ENCODE data around the gene TNNI3K. TPM values are rescaled to one million over a fixed set of nuclear protein-coding genes. Genes with fewer than 3 reads are reported as not detected.
"Not testable (repeated sequence)": the region's sequence is repeated elsewhere in the genome, so short reads cannot be mapped to it uniquely, and the experiment has no call there.

TNNI3K gene
- total RNA-seq, result 1.1 TPM
- long read RNA-seq, result 0 reads

GRCh38 chr1:74235153-74235552 lies at the start of gene TNNI3K:
TNNI3K (plus strand) TSS chr1:74235387; CDS start chr1:74235452, 65 bp downstream.
- DNase-seq (ENCODE audit: low spot score), result no peak

GRCh38 chr1:74193908-74194307 lies 41.3 kb upstream of the TNNI3K start:
- DNase-seq (ENCODE audit: low spot score), result no peak

GRCh38 chr1:74195339-74195738 lies 39.8 kb upstream of the TNNI3K start:
- no peak for DNase-seq (ENCODE audit: low spot score)

- DNase-seq (ENCODE audit: low spot score), result no peak
Measured at GRCh38 chr1:74197255-74197654, 37.9 kb upstream of the TNNI3K start.

GRCh38 chr1:74197657-74198552 lies 37.3 kb upstream of the TNNI3K start, which contains the start of the genes FPGT and LRRIQ3:
FPGT (plus strand) TSS chr1:74198242; CDS start chr1:74198279, 37 bp downstream.
LRRIQ3 (minus strand) TSS chr1:74198176; CDS start chr1:74183684, 14,492 bp downstream.
- DNase-seq (ENCODE audit: low spot score), result peak; percentile 99

- DNase-seq (ENCODE audit: low spot score), result no peak
Measured at GRCh38 chr1:74199504-74199903, 35.7 kb upstream of the TNNI3K start.

- no peak for DNase-seq (ENCODE audit: low spot score)
Measured at GRCh38 chr1:74205266-74205665, 29.9 kb upstream of the TNNI3K start.

- no peak for DNase-seq (ENCODE audit: low spot score)
Measured at GRCh38 chr1:74215229-74215628, 20.0 kb upstream of the TNNI3K start.

- DNase-seq (ENCODE audit: low spot score), result no peak
Measured at GRCh38 chr1:74222701-74223100, 12.5 kb upstream of the TNNI3K start.

GRCh38 chr1:74223453-74223852 lies 11.7 kb upstream of the TNNI3K start:
- DNase-seq (ENCODE audit: low spot score), result no peak

GRCh38 chr1:74236440-74236839 lies 1.3 kb downstream of the TNNI3K start:
- DNase-seq (ENCODE audit: low spot score), result no peak

GRCh38 chr1:74237035-74237434 lies 1.8 kb downstream of the TNNI3K start:
- no peak for DNase-seq (ENCODE audit: low spot score)

- DNase-seq (ENCODE audit: low spot score), result no peak
Measured at GRCh38 chr1:74237787-74238186, 2.6 kb downstream of the TNNI3K start.

- DNase-seq (ENCODE audit: low spot score), result no peak
Measured at GRCh38 chr1:74245168-74245772, 10.1 kb downstream of the TNNI3K start.

GRCh38 chr1:74246315-74246714 lies 11.1 kb downstream of the TNNI3K start:
- DNase-seq (ENCODE audit: low spot score), result no peak

- DNase-seq (ENCODE audit: low spot score), result no peak
Measured at GRCh38 chr1:74247881-74248528, 12.8 kb downstream of the TNNI3K start.

GRCh38 chr1:74253243-74253824 lies 18.1 kb downstream of the TNNI3K start:
- not testable (repeated sequence) for DNase-seq (ENCODE audit: low spot score)

GRCh38 chr1:74266001-74266400 lies 30.8 kb downstream of the TNNI3K start:
- DNase-seq (ENCODE audit: low spot score), result no peak

- DNase-seq (ENCODE audit: low spot score), result no peak
Measured at GRCh38 chr1:74271503-74271902, 36.3 kb downstream of the TNNI3K start.

- DNase-seq (ENCODE audit: low spot score), result no peak
Measured at GRCh38 chr1:74280642-74281396, 45.6 kb downstream of the TNNI3K start.

- no peak for DNase-seq (ENCODE audit: low spot score)
Measured at GRCh38 chr1:74286414-74286813, 51.2 kb downstream of the TNNI3K start.
